HG03103 (cell line): Measurements from ENCODE around the gene RHEB.

Experiments
- ATAC-seq: cut with Tn5 transposase; IDR thresholded peaks from one replicate; pipeline ENCODE4 v1.9.1; 2021; ENCODE audit warnings: low read depth; ENCODE audit not compliant: unreplicated experiment

RHEB gene

DNA sequence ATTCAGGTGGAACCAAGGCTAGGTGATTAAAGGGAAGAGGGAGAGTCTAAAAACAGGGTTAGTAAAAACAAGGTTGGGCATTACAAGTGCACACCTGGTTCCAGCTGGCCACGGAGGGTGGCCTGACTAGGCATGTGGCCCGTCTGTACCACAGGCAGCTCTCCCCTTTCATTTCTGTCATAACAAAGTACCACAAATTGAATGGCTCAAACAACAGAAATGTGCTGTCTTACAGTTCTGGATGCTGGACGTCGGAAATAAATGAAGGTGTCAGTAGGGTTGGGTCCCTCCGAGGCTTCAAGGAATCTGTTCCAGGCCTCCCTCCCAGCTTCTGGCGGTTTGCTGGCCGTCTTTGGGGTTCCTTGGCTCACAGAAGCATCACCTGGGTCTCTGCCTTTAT lies 96.5 kb downstream of the RHEB start:
- ATAC-seq: no peak

DNA sequence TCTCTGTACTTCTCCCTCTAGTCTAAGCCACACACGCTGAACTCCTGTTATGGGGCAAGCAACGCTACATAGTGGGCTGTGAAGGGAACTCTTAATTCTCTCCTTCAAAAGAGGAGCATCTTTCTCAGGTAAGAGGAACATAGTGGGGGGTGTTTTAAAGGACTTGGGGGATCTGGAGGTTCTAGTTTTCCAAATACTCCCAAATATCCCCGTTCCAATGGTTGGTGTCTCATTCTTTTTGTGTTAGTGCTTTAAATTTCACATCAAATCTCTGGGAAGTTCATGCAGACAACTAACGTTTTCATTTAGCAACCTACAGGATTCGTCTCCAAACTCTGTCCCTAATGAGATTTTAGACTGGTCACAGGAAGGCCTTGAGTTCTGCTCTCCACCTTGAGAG lies 97.5 kb downstream of the RHEB start:
- no peak for ATAC-seq

DNA sequence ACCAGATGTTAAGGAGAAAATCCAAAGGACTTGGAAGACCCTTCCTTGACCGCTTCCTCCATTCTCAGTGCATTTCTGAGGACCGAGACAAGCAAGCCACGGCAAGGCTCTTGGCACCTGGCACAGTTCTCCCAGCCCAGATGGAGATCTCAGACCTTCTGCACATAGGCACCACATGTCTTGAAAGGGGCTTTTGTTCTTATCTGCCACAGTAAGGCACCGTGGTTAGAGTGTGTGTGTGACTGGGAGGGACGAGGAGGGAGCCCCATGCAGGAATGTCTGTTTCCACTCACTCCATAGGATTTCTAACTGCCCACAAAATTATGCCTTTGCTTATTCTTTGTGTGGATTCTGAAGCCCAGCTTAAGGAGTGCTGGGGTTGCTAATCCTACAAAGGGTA lies 99.6 kb downstream of the RHEB start:
- ATAC-seq: no peak

DNA sequence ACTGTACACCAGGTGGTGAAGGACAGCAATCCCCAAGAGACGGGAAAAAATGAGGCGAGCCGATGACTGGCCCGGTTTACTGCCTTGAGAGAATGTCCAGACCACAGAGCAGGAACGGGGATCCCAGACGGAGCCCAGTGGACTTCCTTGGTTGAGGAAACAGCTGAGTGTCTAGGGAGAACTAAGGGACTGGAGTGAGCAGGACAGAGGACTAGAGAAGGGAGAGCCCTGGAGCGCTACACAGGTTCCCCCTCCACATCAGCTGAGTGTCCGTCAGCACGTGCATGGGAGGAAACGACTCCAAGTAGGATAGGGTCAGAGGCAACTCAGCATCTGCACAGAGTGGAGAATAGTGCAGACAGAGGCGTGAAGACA lies 102.8 kb downstream of the RHEB start:
- ATAC-seq: no peak

DNA sequence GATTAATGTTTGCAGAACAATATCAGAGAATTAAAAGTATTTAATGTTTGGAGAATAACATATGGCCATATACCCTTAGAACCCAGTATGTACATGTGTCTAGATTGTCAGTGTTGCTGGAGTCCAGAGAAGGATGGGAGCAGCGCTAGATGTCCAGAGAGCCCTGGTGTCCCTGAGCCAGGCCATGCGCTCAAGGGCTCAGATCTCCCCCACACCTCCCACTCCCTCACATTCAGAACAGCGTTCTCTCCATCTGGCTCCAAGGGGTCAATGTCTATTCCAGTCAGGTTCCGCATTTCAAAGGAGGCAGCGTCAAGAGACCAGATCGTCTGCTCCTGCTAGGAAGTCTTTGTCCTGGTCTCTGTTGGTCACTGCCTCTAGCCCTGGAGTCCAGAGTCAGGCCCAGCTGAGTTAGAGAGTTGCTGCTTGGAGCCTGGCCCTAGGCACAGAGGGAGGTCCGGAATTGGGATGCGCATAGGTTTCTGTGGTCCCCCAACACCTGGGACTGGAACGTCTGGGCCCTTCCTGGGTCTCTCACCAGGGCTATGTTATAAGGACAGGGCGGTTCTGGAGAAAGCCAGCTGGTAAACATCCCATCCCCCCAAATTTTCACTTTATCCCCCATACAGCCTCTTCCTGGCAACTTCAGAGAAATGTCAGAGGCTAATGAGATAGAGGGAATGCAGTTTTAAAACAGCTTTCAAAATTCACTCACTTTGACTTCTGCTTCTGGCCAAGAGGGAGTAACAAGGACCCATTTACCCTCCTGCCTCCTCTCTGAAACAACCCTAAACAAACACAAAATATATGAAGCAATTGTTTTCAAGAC lies 103.4 kb downstream of the RHEB start:
- ATAC-seq: no peak
